IMR-90 (cell line): ENCODE measurements around the gene SPRR4. TPM values are rescaled to one million over a fixed set of nuclear protein-coding genes. Genes with fewer than 3 reads are reported as not detected.

ENCODE experiments used
- ATAC-seq: fragments of 200-7000 bp; cut with Tn5 transposase; 2 replicates; pipeline ENCODE4 v1.9.1; 2020; ENCODE audit warnings: low read depth, mild to moderate bottlenecking, moderate library complexity
- BruUV-seq: library from RNA; stranded (reverse); fragments of 400-500 nt; replicated peaks from 2 replicates; lab custom pipeline; 2021; lab: Mats Ljungman, UMichigan
- CTCF ChIA-PET: fragments of 300-600 bp; formaldehyde crosslinking; extraction: SDS; loops from one replicate; lab custom pipeline; 2021; ENCODE audit warnings: antibody characterized with exemption; lab: Yijun Ruan, JAX
- POLR2A ChIA-PET: fragments of 300-600 bp; sonication (Branson Sonifier 250); formaldehyde crosslinking; loops from one replicate; lab custom pipeline; 2022; ENCODE audit warnings: antibody characterized with exemption; ENCODE audit not compliant: unreplicated experiment; lab: Charles Lee
- DNase-seq: peaks from one replicate; pipeline ENCODE4 v3.0.0; 2013
- H2AFZ ChIP-seq: replicated peaks from 2 replicates; pipeline ENCODE3; 2013; ENCODE audit warnings: low read length, mild to moderate bottlenecking; ENCODE audit not compliant: poor library complexity
- H2AK5ac ChIP-seq: 2 replicates; pipeline ENCODE4 v1.6.1; 2013; ENCODE audit warnings: low read depth, low read length, inconsistent platforms
- H2AK9ac ChIP-seq: replicated peaks from 2 replicates; pipeline ENCODE3; 2013; ENCODE audit warnings: mild to moderate bottlenecking, low read depth, low read length, moderate library complexity; ENCODE audit not compliant: poor library complexity
- H2BK120ac ChIP-seq: 2 replicates; pipeline ENCODE4 v1.6.1; 2013; ENCODE audit warnings: low read depth, low read length, inconsistent platforms
- H2BK15ac ChIP-seq: 3 replicates; pipeline ENCODE4 v1.6.1; 2013; ENCODE audit warnings: low read depth, low read length, inconsistent platforms
- H2BK20ac ChIP-seq: 2 replicates; pipeline ENCODE4 v1.6.1; 2013; ENCODE audit warnings: low read depth, mild to moderate bottlenecking, inconsistent platforms, low read length, moderate library complexity
- H2BK5ac ChIP-seq: 2 replicates; pipeline ENCODE4 v1.6.1; 2013; ENCODE audit warnings: mild to moderate bottlenecking, low read depth, low read length, inconsistent platforms; ENCODE audit not compliant: poor library complexity, severe bottlenecking
- H3K14ac ChIP-seq: replicated peaks from 2 replicates; pipeline ENCODE4 v1.6.1; 2013; ENCODE audit warnings: low read depth, low read length, inconsistent platforms
- H3K18ac ChIP-seq: 2 replicates; pipeline ENCODE4 v1.6.1; 2013; ENCODE audit warnings: low read depth, low read length, control low read depth
- H3K23ac ChIP-seq: 2 replicates; pipeline ENCODE4 v1.6.1; 2013; ENCODE audit warnings: low read depth, low read length, inconsistent platforms
- H3K27ac ChIP-seq: 2 replicates; pipeline ENCODE4 v1.5.1; 2013; ENCODE audit warnings: mild to moderate bottlenecking, control low read depth, low read length; ENCODE audit not compliant: insufficient read depth
- H3K27me3 ChIP-seq: 2 replicates; pipeline ENCODE4 v1.6.1; 2013; ENCODE audit warnings: low read length; ENCODE audit not compliant: control insufficient read depth, insufficient read depth
- H3K36me3 ChIP-seq: 2 replicates; pipeline ENCODE4 v1.6.1; 2013; ENCODE audit warnings: low read length, mixed read lengths; ENCODE audit not compliant: control insufficient read depth, insufficient read depth
- H3K4ac ChIP-seq: 2 replicates; pipeline ENCODE4 v1.6.1; 2013; ENCODE audit warnings: low read depth, low read length, inconsistent platforms
- H3K4me1 ChIP-seq: 2 replicates; pipeline ENCODE4 v1.6.1; 2013; ENCODE audit warnings: low read length, mixed read lengths; ENCODE audit not compliant: control insufficient read depth, insufficient read depth
- H3K4me2 ChIP-seq: 2 replicates; pipeline ENCODE4 v1.6.1; 2013; ENCODE audit warnings: low read depth, mild to moderate bottlenecking, control low read depth, low read length, moderate library complexity
- H3K4me3 ChIP-seq: 2 replicates; pipeline ENCODE4 v1.5.1; 2013; ENCODE audit warnings: low read depth, mild to moderate bottlenecking, control low read depth, low read length, moderate library complexity; ENCODE audit not compliant: insufficient read depth
- H3K56ac ChIP-seq: 2 replicates; pipeline ENCODE4 v1.6.1; 2013; ENCODE audit warnings: low read length, inconsistent platforms; ENCODE audit not compliant: insufficient read depth; ENCODE audit errors: extremely low read depth
- H3K79me1 ChIP-seq, 2 experiments: 2 replicates each; pipeline ENCODE4 v1.6.1; 2013; ENCODE audit warnings: low read length in 2 of 2, inconsistent platforms in 1 of 2, low read depth in 1 of 2
- H3K9ac ChIP-seq: 2 replicates; pipeline ENCODE4 v1.6.1; 2013; ENCODE audit warnings: low read depth, low read length, control low read depth
- H3K9me1 ChIP-seq: 2 replicates; pipeline ENCODE4 v1.6.1; 2013; ENCODE audit warnings: low read length, inconsistent platforms; ENCODE audit not compliant: insufficient read depth
- H3K9me3 ChIP-seq: 2 replicates; pipeline ENCODE4 v1.6.1; 2013; ENCODE audit warnings: low read length; ENCODE audit not compliant: control insufficient read depth, insufficient read depth
- H4K20me1 ChIP-seq: 2 replicates; pipeline ENCODE4 v1.6.1; 2013; ENCODE audit warnings: low read length, inconsistent platforms; ENCODE audit not compliant: insufficient read depth
- H4K5ac ChIP-seq: 2 replicates; pipeline ENCODE4 v1.6.1; 2013; ENCODE audit warnings: mild to moderate bottlenecking, low read depth, low read length, control low read depth
- H4K8ac ChIP-seq, 2 experiments: 2 replicates each; pipeline ENCODE4 v1.6.1; 2013; ENCODE audit warnings: low read depth in 2 of 2, low read length in 2 of 2, control low read depth in 1 of 2, inconsistent platforms in 1 of 2
- H4K91ac ChIP-seq: 2 replicates; pipeline ENCODE4 v1.6.1; 2013; ENCODE audit warnings: low read depth, low read length, inconsistent platforms; ENCODE audit not compliant: insufficient read depth
- POLR2A ChIP-seq: IDR thresholded peaks from 2 replicates; pipeline ENCODE4 v1.6.1; 2012; ENCODE audit warnings: mild to moderate bottlenecking, low read depth, low read length
- WGBS, 2 experiments: methylation state at CpG; one replicate each; pipeline versions ENCODE4 v1.1.5 to v1.1.7; 2013; ENCODE audit warnings: missing lambda C conversion rate in 2 of 2; ENCODE audit not compliant: insufficient read length in 1 of 2; ENCODE audit errors: extremely low coverage in 2 of 2; 5-methylcytosine and 5-hydroxymethylcytosine counted together
- dilution Hi-C: fragments of 300-500 bp; cut with HindIII; formaldehyde crosslinking; loops from one replicate; pipeline ENCODE4 v1.14.3; 2018; ENCODE audit warnings: low sequenced_read_pairs; ENCODE audit not compliant: unreplicated experiment
- in situ Hi-C: fragments of 300-500 bp; cut with MboI; formaldehyde crosslinking; loops from 3 replicates; pipeline ENCODE4 v1.14.3; 2019; ENCODE audit warnings: low sequenced_read_pairs, inconsistent platforms, mixed read lengths
- intact Hi-C: fragments of 100-400 bp; cut with micrococcal nuclease; formaldehyde crosslinking; loops from 2 replicates; pipeline ENCODE4 v1.10.0; 2022
- polyA plus RNA-seq, 3 experiments: library from polyadenylated mRNA; depleted of rRNA; stranded (reverse); fragments of >200 nt; gene quantifications; 2 replicates each; pipeline ENCODE4 v1.2.3, GENCODE V29; 2012; ENCODE audit warnings: low replicate concordance in 1 of 3
- total RNA-seq: library from RNA; depleted of rRNA; stranded (reverse); fragments of >200 nt; gene quantifications from 2 replicates; pipeline ENCODE4 v1.2.3, GENCODE V29; 2012
- TF ChIP-seq, protein P1 (sequence below): fragments of 150-350 bp; IDR thresholded peaks from 2 replicates; pipeline ENCODE4 v1.6.1; 2017; ENCODE audit warnings: mild to moderate bottlenecking, antibody characterized with exemption, low read length, low read depth

Gene SPRR4
- total and polyA plus RNA-seq, 2 of the 4 experiments (the other 2 are of a cell fraction) = not detected

DNA sequence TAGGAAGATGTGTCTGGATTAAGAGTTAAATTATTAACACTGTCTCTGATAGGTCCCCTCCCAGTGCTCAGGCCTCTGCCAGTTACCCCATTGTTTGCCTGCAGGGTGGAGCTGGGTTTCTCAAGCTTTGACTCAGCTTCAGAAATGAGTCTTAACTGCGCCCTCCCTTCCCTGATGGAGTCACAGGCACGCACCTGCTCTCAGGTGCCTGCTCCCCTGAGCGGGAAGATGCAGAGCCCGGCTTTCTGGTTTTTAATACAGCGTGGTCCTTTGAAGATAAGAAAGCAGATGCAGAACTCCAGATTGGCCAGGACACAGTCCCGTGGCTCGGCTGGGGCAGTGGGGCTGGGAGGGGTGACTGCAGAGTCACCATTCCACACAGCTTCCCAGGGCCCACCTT lies 3.2 kb upstream of the SPRR4 start:
- no peak overlapping the region for H3K27ac ChIP-seq
- no peak overlapping the region for H4K8ac ChIP-seq
- no peak overlapping the region for H3K4ac ChIP-seq
- no peak overlapping the region for H3K18ac ChIP-seq
- no peaks in the 10 kb centered on the region for H3K36me3 ChIP-seq
- H2BK5ac ChIP-seq = no peak overlapping the region
- no peak overlapping the region for H4K91ac ChIP-seq
- H3K4me2 ChIP-seq = no peak overlapping the region
- POLR2A ChIA-PET = no interaction called here
- H2BK120ac ChIP-seq = no peak overlapping the region
- DNase-seq (no peak), ATAC-seq (no peak)
- no peak overlapping the region for H3K23ac ChIP-seq
- intact Hi-C loops = no loop called here
- no peak overlapping the region for H2AK9ac ChIP-seq
- no TSS peak for BruUV-seq
- dilution Hi-C loops = no loop called here
- H3K79me1 ChIP-seq = no peaks in the 10 kb centered on the region
- H3K14ac ChIP-seq = no peak overlapping the region
- H3K4me3 ChIP-seq = no peak overlapping the region
- H3K9ac ChIP-seq = no peak overlapping the region
- H2BK20ac ChIP-seq = no peak overlapping the region
- WGBS, 2 experiments = no CpG with 5 or more reads among the region's 7 CpGs
- no peak overlapping the region for H2AK5ac ChIP-seq
- H4K20me1 ChIP-seq = no peaks in the 10 kb centered on the region
- H4K5ac ChIP-seq = no peak overlapping the region
- CTCF ChIA-PET = no interaction called here
- H3K9me1 ChIP-seq = no peaks in the 10 kb centered on the region
- no peaks in the 10 kb centered on the region for H3K9me3 ChIP-seq
- no peak for TF ChIP-seq POLR2A
- TF ChIP-seq, protein P1, sequence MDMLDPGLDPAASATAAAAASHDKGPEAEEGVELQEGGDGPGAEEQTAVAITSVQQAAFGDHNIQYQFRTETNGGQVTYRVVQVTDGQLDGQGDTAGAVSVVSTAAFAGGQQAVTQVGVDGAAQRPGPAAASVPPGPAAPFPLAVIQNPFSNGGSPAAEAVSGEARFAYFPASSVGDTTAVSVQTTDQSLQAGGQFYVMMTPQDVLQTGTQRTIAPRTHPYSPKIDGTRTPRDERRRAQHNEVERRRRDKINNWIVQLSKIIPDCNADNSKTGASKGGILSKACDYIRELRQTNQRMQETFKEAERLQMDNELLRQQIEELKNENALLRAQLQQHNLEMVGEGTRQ = no peak
- H2AFZ ChIP-seq = no peak overlapping the region
- H3K4me1 ChIP-seq = no peaks in the 10 kb centered on the region
- H3K27me3 ChIP-seq = no peaks in the 10 kb centered on the region
- in situ Hi-C loops = no loop called here
- no peak overlapping the region for H3K56ac ChIP-seq
- no peak overlapping the region for H2BK15ac ChIP-seq
